Hepatic stellate cell (primary cell): Measurements from ENCODE around the gene MYEF2.

Source experiments
- DNase-seq: peaks from one replicate; pipeline ENCODE4 v3.0.0; 2011; ENCODE audit warnings: low spot score

Gene MYEF2, protein sequence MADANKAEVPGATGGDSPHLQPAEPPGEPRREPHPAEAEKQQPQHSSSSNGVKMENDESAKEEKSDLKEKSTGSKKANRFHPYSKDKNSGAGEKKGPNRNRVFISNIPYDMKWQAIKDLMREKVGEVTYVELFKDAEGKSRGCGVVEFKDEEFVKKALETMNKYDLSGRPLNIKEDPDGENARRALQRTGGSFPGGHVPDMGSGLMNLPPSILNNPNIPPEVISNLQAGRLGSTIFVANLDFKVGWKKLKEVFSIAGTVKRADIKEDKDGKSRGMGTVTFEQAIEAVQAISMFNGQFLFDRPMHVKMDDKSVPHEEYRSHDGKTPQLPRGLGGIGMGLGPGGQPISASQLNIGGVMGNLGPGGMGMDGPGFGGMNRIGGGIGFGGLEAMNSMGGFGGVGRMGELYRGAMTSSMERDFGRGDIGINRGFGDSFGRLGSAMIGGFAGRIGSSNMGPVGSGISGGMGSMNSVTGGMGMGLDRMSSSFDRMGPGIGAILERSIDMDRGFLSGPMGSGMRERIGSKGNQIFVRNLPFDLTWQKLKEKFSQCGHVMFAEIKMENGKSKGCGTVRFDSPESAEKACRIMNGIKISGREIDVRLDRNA

DNA sequence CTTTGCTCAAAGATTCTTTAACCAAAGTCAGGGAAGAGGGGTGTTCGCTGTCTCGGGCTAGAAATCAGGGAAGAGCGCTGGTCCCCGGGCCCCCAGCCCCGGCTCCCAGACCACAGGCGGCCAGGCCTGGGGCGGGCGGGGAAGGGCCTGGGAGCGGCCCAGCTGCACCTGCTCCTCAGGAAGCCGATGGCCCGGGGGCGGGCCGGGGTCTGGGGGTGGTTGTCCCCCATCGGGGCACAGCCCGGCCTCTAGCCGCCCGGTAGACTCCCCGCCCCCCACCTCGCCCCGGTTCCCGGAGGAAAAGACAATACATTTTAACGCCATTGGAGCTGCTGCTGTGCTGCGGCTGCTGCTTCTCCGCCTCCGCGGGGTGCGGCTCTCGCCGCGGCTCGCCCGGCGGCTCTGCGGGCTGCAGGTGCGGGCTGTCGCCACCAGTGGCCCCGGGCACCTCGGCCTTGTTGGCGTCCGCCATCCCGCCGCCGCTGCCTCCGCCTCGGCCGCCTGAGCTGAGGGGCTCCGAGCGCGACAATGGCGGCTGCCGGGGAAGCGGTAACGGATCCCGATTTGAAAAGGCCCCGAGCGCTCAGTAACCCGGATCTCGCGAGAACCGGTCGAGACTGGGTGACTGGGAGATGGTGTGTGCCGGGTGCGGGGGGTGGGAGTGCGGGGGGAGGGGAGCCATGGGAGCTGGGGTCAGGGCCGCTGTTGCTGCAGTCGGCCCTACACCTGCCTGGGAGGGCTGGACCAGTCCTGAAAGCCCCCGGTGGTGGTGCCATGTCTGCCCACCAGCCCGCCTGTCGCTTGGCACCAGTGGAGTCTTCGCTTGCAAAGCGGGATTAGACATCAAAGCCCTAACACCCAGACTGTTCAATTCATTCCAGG is at the start of gene MYEF2:
MYEF2 (minus strand) TSS at position 530 of the 882 bp plus-strand sequence; CDS start at position 472, 58 bp downstream.
- DNase-seq, result peak; percentile 31

DNA sequence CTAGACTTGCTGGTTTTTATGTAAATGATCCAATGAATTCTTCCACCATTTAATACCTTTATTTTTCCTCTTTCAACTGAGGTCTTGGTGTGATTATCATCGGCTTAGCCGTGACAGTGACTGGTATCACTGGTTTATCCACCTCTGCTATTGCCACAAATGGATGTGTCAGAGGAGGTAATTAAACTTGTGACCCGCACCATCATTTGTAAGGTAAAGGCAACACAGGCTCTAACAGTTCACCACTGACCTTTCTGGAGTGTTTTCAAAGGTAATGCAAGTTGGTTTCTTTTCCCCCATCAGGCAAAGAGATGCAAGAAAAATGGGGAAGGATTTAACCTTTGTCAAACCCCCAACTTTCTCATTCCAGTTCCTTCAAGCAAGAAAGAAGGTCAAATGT is 47.7 kb upstream of the MYEF2 start:
- DNase-seq, result no peak

DNA sequence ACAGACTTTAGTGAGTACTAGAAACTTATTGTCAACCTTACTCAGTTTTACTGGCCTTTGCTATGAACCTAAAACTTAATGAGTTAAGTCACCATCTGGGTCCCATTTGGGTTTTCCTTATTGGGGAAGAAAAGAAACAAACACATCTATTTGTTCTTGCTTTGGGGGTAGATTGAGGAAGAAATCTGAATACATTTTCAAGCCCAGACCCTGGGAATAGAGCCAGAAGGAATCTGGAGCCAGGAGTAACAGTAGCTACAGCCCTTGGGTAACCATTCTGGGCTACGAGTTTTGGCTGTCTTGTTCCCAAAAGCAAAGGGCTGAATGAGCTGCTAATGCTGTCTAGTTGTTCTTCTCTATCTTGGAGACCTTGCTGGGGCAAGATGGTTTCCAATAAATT is 44.5 kb upstream of the MYEF2 start:
- DNase-seq, result no peak

DNA sequence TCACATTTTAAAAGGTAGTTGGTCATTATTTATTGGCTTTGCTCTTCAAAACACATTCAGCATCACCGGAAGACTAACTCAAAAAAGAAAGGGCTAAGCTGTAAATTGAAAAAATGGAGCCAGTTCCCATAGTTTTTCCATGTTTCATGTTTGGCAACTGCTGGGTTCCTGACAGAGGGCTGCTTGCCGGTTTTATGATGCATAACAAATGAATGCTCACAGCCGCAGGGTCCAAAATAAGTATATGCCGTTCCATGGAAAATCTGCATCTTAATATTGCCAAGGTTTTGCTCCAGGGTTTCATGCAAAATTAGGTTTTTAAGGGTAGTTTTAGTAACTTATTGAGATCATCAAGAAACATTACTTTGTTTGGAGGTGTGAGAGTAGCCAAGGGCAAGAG is 43.8 kb upstream of the MYEF2 start:
- DNase-seq, result no peak

DNA sequence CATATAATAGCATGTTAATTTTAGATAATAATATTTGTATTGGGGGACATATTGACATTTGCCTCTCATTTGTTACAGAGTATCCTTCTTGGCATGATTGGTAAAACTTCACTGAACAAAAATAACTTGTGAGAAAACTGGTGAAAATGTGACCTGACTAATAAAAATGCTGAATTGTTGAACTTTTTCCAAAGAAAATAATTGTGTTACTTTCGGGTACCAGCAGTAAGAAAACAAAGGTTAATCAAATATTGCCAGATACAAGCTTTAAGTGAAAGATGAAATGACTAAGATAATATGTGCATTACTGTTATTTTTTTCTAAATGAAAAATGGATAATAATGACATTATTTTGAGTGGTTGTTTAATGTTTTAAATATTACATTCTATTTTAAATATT is 43.2 kb upstream of the MYEF2 start:
- DNase-seq, result no peak

DNA sequence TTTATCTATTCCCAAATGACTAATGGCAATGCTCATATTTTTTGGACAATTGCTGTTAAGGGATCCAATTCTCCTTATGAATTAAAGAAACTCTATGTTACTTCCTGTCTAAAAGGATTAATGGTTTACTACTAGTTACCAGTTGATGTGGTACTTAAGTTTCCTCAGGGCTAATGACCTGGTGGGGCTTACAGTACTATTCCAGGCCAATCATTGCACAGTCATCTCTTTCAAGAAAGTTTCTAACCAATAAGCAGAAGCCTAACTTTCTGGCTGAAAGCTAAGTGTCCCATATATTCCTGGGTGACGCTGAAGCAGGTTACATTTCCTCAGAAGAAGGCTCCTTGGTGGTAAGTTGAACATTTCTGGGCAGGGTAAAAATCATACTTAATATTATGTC is 27.9 kb upstream of the MYEF2 start, which contains the start of gene SLC12A1:
SLC12A1 (plus strand) TSS at position 322 of the 400 bp plus-strand sequence. CDS start 1,418 bp downstream, outside the sequence.
- DNase-seq, result no peak

DNA sequence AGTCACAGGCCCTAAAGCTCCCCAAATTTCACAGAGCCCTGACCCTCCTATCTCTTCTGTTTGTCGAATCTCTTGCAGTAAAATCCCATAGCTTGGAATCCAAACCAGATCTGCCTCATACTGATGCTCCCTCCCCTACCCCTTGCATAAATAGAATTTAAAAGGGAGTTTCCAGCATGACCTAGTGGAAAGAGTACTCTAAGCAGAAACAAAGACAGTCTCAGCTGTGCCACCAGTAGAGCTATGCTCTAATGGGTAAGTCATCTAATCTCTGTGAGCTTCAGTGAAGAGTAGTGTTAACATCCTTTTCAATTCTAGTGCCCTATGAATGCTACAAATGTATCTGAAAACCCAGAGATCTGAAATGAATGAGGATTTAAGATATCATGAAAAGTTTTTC is 24.0 kb upstream of the MYEF2 start:
- DNase-seq, result no peak

DNA sequence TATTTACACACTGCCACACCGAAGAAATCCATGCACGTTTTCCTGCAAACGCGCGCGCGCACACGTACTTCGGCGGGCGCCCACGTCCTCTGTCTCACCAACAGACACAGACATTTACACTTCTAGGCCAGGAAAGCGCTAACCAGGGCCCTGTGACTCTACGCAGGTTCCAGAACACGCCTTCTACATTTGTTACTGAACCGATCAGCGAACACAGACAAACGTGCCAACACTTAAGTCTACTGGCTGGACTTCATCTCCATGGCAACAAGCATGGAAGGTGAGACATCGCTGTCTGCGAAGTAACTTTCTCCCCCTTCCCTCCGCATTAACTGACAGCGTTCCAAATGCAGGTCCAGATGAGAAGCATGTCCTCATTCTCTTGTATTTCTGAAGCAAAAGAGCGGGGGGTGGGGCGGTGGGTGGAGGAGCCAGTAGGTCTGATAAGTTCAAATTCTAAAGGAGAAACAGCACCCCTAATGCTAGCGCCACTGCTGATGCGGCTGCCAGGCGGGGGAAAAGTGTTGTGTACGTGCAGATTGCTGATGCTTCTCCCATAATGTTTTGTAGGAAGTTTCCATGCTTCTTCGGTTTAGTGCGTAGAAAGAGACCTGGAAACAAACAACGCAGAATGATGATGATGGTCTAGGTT is 13.6 kb upstream of the MYEF2 start, which contains the start of gene CTXN2:
CTXN2 (plus strand) TSS at position 92 of the 652 bp plus-strand sequence. CDS start 9,636 bp downstream, outside the sequence.
- DNase-seq, result no peak

DNA sequence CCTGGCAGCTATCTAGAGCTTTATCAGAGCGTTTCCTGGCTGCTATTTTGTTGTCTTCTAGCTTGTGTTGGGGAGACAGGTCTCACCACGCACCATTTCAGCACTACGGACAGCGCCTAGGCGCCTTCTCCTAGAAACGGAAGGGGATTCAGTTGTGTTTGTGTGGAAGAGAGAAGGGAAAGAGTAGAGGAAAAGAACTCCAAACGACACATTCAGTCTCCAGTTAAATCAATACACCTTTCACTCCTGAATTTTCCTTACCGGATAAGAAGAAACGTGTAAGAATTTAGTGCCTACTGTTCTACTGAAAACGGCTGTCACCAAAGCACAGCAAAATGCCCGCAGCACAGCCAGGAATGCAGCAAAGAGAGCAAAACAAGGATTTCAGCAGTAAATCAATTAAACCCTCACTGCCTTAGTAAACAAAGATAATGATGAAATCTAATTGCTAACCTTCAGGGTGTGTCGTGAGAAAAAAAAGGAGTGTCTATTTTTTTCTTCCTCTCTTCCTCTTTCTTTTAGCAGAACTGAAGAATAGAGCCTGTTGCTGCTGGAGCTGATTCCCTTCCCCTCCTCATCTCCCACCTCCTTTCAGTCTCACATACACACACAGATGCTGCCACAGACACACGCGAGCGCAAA is 13.0 kb upstream of the MYEF2 start:
- DNase-seq, result peak; percentile 20

DNA sequence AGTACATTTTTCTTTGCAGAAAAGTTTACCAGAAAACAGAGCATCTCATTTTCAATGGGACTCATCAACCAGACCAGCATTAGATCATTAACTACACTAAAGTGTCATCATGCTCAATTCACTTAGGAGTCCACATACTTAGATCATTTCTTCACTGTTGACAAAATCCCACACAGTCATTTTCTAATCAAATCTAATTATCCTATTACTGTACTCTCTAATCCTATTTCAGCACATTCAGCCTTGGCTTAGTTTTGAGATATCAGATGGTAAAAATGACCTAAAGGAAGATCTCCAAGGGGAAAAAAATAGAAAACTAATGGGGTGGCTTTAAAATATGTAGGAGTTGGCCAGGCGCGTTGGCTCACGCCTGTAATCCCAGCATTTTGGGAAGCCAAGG is 8.2 kb upstream of the MYEF2 start:
- no peak for DNase-seq

DNA sequence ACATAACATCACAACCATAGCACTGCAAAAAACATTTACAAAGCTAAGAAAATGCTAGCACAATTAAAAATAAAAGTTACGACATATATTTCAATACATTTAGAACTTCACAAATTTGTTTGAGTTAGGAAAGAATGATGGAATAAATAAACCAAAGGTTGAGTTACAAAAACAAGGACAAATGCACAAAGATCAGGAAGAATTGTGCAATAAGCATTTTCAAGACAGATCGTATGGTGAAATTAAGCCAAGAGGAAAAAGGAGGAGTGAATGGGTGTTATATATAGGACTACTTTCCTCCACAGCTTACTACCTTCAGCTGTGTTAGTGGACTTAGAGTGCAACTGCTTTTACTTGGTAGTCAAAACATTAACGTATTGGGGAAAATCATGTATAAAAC is 7.4 kb upstream of the MYEF2 start:
- no peak for DNase-seq

DNA sequence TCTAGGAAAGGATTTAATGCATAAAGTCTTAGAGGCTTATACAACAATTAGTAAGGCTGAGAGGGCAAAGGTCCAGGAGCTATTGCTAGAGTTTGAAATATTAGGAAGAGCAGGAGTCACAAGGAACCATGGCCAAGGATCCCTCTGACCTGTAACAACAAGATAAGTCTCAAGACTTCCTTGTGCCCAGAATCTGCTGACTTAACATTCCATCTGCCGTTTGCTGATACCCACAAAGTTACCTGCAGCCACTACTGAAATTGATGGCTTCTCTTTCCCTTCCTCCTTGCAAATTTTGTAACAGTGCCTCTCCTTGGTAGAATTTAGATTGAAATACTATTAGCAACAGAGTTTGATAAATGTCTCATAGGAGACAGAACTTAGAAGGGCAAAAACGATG is 4.7 kb upstream of the MYEF2 start:
- DNase-seq, result no peak

DNA sequence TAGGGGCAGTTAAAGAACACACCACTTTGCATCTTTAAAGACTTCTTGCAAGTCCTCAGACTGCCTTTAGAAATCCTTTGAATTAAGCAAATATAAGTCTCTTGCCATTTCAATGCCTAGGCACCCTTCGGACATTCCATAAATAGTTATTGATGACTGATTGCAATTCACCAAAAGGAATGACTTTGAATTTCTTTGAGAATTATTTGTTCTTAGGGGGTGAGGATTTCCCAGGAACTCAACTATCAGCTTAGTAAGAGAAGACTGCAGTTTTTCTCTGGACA is 495 bp upstream of the MYEF2 start:
- DNase-seq, result no peak

DNA sequence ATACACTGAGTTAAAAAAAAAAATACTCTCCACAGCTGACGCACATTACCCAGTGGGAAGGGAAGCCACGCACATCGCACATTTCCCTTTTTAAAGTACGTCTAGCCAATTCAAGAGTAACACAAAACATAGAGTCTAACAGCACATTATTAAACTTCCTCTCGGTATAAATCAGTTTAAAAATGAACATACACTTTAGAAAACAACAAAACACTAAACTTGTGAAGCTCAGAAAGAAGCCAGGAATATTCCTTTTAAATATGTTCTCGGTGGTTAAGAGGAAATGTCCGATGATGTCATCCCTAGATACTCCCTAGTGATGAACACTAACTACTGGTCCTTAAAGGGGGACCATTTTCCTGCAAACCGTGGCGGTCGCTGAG is 721 bp downstream of the MYEF2 start:
- peak; percentile 19 for DNase-seq

DNA sequence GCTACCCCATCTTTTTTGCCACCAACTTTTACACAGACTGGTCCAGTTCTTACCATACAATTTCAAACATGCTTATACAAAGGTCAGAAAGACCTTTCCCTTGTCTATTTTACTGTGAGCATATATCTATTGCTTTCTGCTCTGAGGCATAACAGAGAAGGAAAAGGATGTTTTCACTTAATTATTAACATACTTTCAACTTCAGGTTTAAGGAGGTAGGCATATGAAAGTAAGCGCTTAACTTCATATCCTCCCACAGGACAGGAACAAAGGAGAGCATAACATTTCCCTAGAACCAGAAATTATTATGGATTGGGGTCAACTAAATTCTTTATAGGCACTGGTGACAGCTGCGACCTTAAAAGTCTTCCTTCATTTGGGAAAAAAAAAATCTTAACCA is 1.1 kb downstream of the MYEF2 start:
- DNase-seq, result no peak

DNA sequence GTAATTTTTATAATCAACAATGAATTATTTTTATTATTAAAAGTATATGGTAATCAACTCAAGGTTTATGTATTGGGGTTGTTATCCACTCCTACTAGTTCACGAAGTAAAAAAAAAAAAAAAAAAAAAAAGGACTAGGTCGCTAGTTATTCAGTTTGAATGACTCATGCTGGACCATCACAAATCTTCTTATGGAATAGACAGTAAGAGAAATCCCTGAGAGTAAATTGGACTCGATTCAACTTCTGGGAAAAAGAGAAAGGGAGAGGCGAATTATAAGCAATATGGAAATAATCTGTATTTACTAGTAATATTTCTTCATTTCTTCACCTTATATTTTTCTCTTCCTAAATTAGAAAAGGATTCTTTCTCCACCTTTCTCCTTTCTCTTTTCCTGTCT is 2.0 kb downstream of the MYEF2 start:
- DNase-seq, result no peak

DNA sequence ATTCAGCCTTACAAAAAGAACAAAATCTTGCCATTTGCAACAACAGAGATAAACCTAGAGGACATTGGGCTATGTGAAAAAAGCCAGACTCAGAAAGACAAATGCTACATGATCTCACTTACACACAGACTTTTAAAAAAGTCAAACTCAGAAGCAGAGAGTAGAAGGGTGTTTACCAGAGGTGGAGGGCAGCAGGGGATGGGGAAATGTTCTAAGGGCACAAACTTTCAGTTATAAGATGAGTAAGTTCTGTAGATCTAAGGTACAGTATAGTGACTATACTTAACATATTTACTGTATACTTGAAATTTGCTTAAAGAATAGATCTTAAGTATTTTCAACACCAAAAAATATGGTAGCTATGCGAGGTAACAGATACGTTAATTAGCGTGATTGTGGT is 3.0 kb downstream of the MYEF2 start:
- no peak for DNase-seq

DNA sequence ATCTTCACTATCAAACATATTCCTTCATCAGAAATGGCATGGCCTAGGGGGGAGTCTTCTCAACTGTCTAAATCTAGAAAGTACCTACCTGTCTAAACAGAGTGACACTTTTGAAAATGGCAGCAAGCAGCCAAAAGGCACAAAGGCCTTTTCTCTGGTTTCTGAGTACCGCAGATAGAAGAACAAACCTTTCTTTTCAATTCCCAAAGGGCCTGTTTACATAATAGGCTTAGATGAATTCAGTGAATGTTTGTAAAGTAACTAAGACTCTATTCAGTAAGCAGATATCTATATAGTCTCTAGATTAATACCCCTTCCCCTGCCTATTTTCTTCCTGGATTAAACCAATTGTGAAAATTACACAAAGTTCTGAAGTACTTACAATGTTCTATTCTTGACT is 7.1 kb downstream of the MYEF2 start:
- no peak for DNase-seq

DNA sequence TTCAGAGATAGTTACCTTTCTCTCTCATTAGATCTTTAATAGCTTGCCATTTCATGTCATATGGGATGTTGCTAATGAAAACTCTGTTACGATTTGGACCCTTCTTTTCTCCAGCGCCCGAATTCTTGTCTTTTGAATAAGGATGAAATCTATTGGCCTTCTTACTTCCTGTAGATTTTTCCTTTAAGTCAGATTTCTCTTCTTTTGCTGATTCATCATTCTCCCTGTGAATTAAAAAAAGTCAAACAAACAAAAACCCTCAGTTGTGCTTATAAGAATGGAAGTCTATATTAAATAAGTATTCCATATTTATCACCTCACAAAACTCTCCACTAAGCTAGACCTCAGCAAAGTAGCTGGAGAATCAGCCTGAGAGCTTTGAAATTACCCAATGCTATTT is 9.5 kb downstream of the MYEF2 start:
- no peak for DNase-seq

DNA sequence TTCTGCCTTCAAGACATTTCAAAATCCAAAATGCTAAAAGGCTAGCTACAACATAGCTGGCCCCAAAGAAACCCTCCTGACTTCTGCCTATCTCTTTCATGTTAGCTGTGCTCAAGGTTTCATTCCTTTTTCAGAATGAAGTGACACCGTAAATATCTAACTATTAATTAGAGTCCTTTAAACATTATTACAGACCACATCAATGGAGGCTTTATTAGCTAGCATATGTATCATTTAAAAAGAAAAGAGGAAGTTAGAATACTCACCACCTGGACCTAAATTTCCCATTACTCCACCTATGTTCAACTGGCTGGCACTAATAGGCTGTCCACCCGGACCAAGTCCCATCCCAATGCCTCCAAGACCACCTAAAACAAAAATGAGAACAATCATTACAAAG is 24.6 kb downstream of the MYEF2 start:
- no peak for DNase-seq

DNA sequence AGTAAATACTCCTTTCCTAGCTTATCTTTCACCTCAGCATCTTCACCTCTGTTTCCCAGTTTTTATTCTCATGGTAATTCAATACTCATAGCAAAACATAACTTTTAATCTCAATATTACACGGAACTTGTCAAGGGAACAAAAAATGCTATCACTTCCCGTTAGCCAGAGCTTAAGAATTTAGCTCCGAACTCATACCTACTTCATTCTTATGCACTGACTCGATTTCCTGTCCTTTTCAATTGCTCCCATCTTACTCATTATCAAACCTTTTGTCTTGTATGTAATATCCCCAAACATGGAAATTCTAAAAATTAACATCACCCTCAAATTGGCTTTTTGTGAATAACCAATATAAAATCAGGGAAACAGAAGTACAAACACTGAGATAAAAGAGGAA is 28.2 kb downstream of the MYEF2 start:
- no peak for DNase-seq

DNA sequence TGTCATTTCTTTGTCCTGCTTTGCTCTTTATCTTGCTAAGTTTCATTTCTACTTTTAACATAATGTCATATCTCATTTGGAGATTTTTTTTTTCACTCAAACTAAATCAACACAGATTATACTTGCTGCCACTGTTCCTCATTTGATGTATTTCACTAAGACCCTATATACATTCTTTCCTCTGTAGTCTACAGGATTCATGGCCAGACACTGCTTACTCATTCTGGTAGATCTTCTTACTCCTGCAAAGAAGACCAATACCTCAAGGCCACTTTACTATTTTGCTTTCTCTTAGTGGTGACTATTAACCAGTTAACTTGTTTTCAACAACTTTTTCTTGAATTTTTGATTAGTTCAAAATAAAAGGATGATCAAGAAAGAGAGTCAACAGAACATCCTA is 30.7 kb downstream of the MYEF2 start:
- no peak for DNase-seq
